Keratinocyte (primary cell): ENCODE measurements around the gene OTOG. TPM values are rescaled to one million over a fixed set of nuclear protein-coding genes. Genes with fewer than 3 reads are reported as not detected.

Experiments
- DNase-seq: peaks from one replicate; pipeline ENCODE4 v3.0.0-alpha.2; 2011; ENCODE audit warnings: low read depth, missing footprints, low spot score
- FAIRE-seq: peaks from 2 replicates; lab custom pipeline; 2011; peaks lifted over from hg19 to GRCh38; lab: Jason Lieb, UNC
- H2AFZ ChIP-seq: 2 replicates; pipeline ENCODE4 v1.6.0; 2012; ENCODE audit warnings: low read length, control low read depth, inconsistent platforms; ENCODE audit not compliant: control insufficient read depth
- H3K27ac ChIP-seq: 2 replicates; pipeline ENCODE4 v1.5.1; 2011; ENCODE audit warnings: low read length; ENCODE audit not compliant: control insufficient read depth, insufficient read depth
- H3K27me3 ChIP-seq: 3 replicates; pipeline ENCODE4 v1.6.0; 2011; ENCODE audit warnings: low read length; ENCODE audit not compliant: control insufficient read depth, insufficient read depth; ENCODE audit errors: extremely low read depth
- H3K36me3 ChIP-seq, 2 experiments: 2 replicates in 1 of 2; 3 replicates in 1 of 2; pipeline ENCODE4 v1.5.1; 2011; ENCODE audit warnings: low read length in 2 of 2, mild to moderate bottlenecking in 1 of 2; ENCODE audit not compliant: control insufficient read depth in 2 of 2, insufficient read depth in 2 of 2; ENCODE audit errors: extremely low read depth in 1 of 2
- H3K4me1 ChIP-seq: 3 replicates; pipeline ENCODE4 v1.5.1; 2011; ENCODE audit warnings: low read length; ENCODE audit not compliant: control insufficient read depth, insufficient read depth; ENCODE audit errors: extremely low read depth
- H3K4me2 ChIP-seq: 3 replicates; pipeline ENCODE4 v1.6.0; 2011; ENCODE audit warnings: low read depth, low read length; ENCODE audit not compliant: control insufficient read depth, insufficient read depth; ENCODE audit errors: extremely low read depth
- H3K4me3 ChIP-seq, 3 experiments: fragments of 200-600 bp in 1 of 3; sonication (generic) in 1 of 3; 2 replicates in 2 of 3; 3 replicates in 1 of 3; pipeline ENCODE4 v1.5.1; 2011 to 2016; ENCODE audit warnings: low read length in 3 of 3, mild to moderate bottlenecking in 3 of 3, control low read depth in 2 of 3, inconsistent platforms in 1 of 3, low read depth in 1 of 3, mixed read lengths in 1 of 3, mixed run types in 1 of 3, moderate library complexity in 1 of 3; ENCODE audit not compliant: control insufficient read depth in 2 of 3, insufficient read depth in 2 of 3; ENCODE audit errors: extremely low read depth in 1 of 3
- H3K79me2 ChIP-seq: 2 replicates; pipeline ENCODE4 v1.6.0; 2012; ENCODE audit warnings: low read length; ENCODE audit not compliant: control insufficient read depth, insufficient read depth
- H3K9ac ChIP-seq: 3 replicates; pipeline ENCODE4 v1.6.0; 2011; ENCODE audit warnings: low read length; ENCODE audit not compliant: control insufficient read depth, insufficient read depth; ENCODE audit errors: extremely low read depth
- H3K9me1 ChIP-seq: 3 replicates; pipeline ENCODE4 v1.6.0; 2011; ENCODE audit warnings: low read length; ENCODE audit not compliant: control insufficient read depth, insufficient read depth; ENCODE audit errors: extremely low read depth
- H3K9me3 ChIP-seq: 2 replicates; pipeline ENCODE4 v1.5.1; 2012; ENCODE audit warnings: low read depth, low read length; ENCODE audit not compliant: control insufficient read depth
- H4K20me1 ChIP-seq: 3 replicates; pipeline ENCODE4 v1.6.0; 2011; ENCODE audit warnings: low read length; ENCODE audit not compliant: control insufficient read depth, insufficient read depth; ENCODE audit errors: extremely low read depth
- EZH2 ChIP-seq: IDR thresholded peaks from one replicate; pipeline ENCODE4 v1.6.1; 2012; ENCODE audit warnings: inconsistent platforms, mild to moderate bottlenecking, low read length, moderate library complexity
- dilution Hi-C: fragments of 300-500 bp; cut with MboI; formaldehyde crosslinking; loops from one replicate; pipeline ENCODE4 v1.7.0; 2020; ENCODE audit warnings: low sequenced_read_pairs; ENCODE audit not compliant: extremely low pct_ligation_motif_present
- polyA plus RNA-seq, 5 experiments: library from polyadenylated mRNA; depleted of rRNA in 3 of 5; stranded (reverse) in 3 of 5; stranded (forward) in 1 of 5; unstranded in 1 of 5; fragments of >200 nt; gene quantifications; 1 replicate in 1 of 5; 2 replicates in 3 of 5; 3 replicates in 1 of 5; pipeline versions ENCODE4 v1.2.1 to v1.2.3, GENCODE V29; 2011 to 2012; ENCODE audit warnings: missing spikeins in 2 of 5, low read depth in 1 of 5, low replicate concordance in 1 of 5
- TF ChIP-seq, protein P1 (sequence below), 3 experiments: IDR thresholded peaks in 1 of 3; conservative IDR thresholded peaks in 1 of 3; optimal IDR thresholded peaks in 1 of 3; 2 replicates in 2 of 3; 3 replicates in 1 of 3; pipeline versions ENCODE3 to v1.5.1; 2011; ENCODE audit warnings: low read length in 3 of 3, mild to moderate bottlenecking in 3 of 3, moderate library complexity in 2 of 3, control low read depth in 1 of 3, inconsistent platforms in 1 of 3; ENCODE audit not compliant: insufficient read depth in 2 of 3; ENCODE audit errors: extremely low read depth in 1 of 3

The OTOG gene
- polyA plus RNA-seq, 1 donor (not counting 4 experiments of a cell fraction or from before 2014, with no cell fraction given), result not detected

DNA sequence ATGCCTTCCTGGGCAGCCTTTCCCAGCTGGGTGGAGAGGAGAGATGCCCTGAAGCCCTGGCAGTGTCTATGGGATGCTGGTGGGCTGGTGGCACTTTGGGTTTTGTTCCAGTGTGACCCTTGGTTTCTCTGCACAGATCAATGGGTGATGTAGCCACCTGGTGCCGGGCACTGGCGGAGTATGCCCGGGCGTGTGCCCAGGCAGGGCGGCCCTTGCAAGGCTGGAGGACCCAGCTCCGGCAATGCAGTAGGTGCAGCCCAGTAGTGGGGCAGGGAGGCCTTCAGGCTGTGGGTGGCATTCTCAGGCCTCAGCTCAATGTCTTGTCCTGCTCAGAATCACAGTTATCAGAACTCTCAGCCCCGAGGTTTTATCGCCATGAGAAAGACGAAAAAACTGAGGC lies 11.9 kb downstream of the OTOG start:
- Histone ChIP-seq H3K4me3 (no peak overlapping the region), H3K4me1 (no peaks in the 10 kb centered on the region), H3K27me3 (peaks cover 8% of the 10 kb centered on the region), H3K9me1 (no peaks in the 10 kb centered on the region), H3K4me2 (no peak overlapping the region), H4K20me1 (no peaks in the 10 kb centered on the region), H3K9ac (no peak overlapping the region), H3K27ac (no peak overlapping the region), H3K9me3 (no peaks in the 10 kb centered on the region), H3K79me2 (no peaks in the 10 kb centered on the region), H2AFZ (no peak overlapping the region), H3K36me3 (no peaks in the 10 kb centered on the region)
- no peak for FAIRE-seq
- DNase-seq, result no peak
- dilution Hi-C loops, result no loop called here
- TF ChIP-seq, protein P1, sequence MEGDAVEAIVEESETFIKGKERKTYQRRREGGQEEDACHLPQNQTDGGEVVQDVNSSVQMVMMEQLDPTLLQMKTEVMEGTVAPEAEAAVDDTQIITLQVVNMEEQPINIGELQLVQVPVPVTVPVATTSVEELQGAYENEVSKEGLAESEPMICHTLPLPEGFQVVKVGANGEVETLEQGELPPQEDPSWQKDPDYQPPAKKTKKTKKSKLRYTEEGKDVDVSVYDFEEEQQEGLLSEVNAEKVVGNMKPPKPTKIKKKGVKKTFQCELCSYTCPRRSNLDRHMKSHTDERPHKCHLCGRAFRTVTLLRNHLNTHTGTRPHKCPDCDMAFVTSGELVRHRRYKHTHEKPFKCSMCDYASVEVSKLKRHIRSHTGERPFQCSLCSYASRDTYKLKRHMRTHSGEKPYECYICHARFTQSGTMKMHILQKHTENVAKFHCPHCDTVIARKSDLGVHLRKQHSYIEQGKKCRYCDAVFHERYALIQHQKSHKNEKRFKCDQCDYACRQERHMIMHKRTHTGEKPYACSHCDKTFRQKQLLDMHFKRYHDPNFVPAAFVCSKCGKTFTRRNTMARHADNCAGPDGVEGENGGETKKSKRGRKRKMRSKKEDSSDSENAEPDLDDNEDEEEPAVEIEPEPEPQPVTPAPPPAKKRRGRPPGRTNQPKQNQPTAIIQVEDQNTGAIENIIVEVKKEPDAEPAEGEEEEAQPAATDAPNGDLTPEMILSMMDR (optimal IDR thresholded peaks at IDR 0.05 in 1 of 3, IDR thresholded peaks at IDR 0.05 in 1 of 3, conservative IDR thresholded peaks at IDR 0.05 in 1 of 3; ENCODE audit: extremely low read depth in 1 of 3, insufficient read depth in 2 of 3, low read length in 3 of 3), result no peak
- no peak for TF ChIP-seq EZH2

DNA sequence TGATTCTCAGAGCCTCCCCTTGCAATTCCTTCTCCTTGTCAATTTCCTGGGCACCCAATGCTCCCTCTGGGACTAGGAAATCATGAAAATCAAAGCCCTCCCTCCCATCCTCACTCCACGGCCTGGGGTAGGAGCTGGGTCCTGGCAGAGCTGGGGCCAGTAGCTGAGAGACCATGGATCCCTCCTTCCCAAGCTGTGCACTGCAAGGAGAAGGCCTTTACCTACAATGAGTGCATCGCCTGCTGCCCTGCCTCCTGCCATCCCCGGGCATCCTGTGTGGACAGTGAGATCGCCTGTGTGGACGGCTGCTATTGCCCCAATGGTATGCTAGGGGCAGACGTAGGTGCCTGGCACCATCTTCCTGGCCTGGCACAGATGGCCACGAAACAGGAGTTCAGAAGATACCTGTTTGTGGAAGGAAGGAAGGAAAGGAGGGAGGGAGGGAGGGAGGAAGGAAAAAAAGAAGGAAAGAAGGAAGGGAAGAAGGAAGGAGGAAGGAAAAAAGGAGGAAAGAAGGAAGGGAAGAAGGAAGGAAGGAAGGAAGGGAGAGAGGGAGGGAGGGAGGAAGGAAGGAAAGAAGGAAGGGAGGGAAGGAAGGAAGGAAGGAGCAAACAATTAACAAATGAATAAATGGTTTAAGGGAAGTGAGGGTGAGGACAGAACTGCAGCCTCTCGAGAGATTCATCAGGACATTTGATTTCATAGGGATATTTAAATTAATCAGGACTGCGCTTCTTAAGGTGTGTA lies 12.5 kb downstream of the OTOG start:
- Histone ChIP-seq H3K4me2 (no peak overlapping the region), H2AFZ (no peak overlapping the region), H3K27me3 (peaks cover 8% of the 10 kb centered on the region), H3K9ac (no peak overlapping the region), H3K36me3 (no peaks in the 10 kb centered on the region), H3K9me3 (no peaks in the 10 kb centered on the region), H3K4me3 (no peak overlapping the region), H3K9me1 (no peaks in the 10 kb centered on the region), H3K4me1 (no peaks in the 10 kb centered on the region), H3K27ac (no peak overlapping the region), H3K79me2 (no peaks in the 10 kb centered on the region), H4K20me1 (no peaks in the 10 kb centered on the region)
- TF ChIP-seq, protein P1 (optimal IDR thresholded peaks at IDR 0.05 in 1 of 3, IDR thresholded peaks at IDR 0.05 in 1 of 3, conservative IDR thresholded peaks at IDR 0.05 in 1 of 3; ENCODE audit: extremely low read depth in 1 of 3, insufficient read depth in 2 of 3, low read length in 3 of 3), result no peak
- TF ChIP-seq EZH2, result no peak
- no peak for DNase-seq
- FAIRE-seq, result no peak
- dilution Hi-C loops, result no loop called here
